GM23248 (cell line): ENCODE measurements around the gene CDV3.

ENCODE experiments used
- EZH2 ChIP-seq: fragments of 200-600 bp; sonication (generic); IDR thresholded peaks from 2 replicates; pipeline ENCODE4 v1.6.1; 2018; ENCODE audit warnings: antibody characterized with exemption, mild to moderate bottlenecking; ENCODE audit not compliant: insufficient read depth, poor library complexity, severe bottlenecking
- EZH2phosphoT487 ChIP-seq: fragments of 200-600 bp; sonication (generic); IDR thresholded peaks from 2 replicates; pipeline ENCODE4 v1.6.1; 2018; ENCODE audit warnings: antibody characterized with exemption, moderate library complexity, mild to moderate bottlenecking, low read depth; ENCODE audit not compliant: insufficient read depth

GRCh38 chr3:133542871-133543270 lies 30.6 kb upstream of the CDV3 start:
- no peak for TF ChIP-seq EZH2phosphoT487
- no peak for TF ChIP-seq EZH2
